A673 (cell line): ENCODE results near the gene MST1. TPM values are rescaled to one million over a fixed set of nuclear protein-coding genes. Genes with fewer than 3 reads are reported as not detected.
"Not testable (repeated sequence)": the region's sequence is repeated elsewhere in the genome, so short reads cannot be mapped to it uniquely, and the experiment has no call there.

Experiments
- BruUV-seq: library from RNA; stranded (reverse); fragments of 400-500 nt; replicated peaks from 2 replicates; lab custom pipeline; 2021; lab: Mats Ljungman, UMichigan
- CTCF ChIA-PET: fragments of 300-600 bp; sonication (Branson Sonifier 250); formaldehyde crosslinking; loops from one replicate; lab custom pipeline; 2022; ENCODE audit warnings: antibody characterized with exemption; lab: Charles Lee
- POLR2A ChIA-PET: fragments of 300-600 bp; sonication (Branson Sonifier 250); formaldehyde crosslinking; loops from one replicate; lab custom pipeline; 2022; ENCODE audit warnings: antibody characterized with exemption; ENCODE audit not compliant: low non-redundant PET; lab: Charles Lee
- DNase-seq: peaks from one replicate; pipeline ENCODE4 v3.0.0-alpha.2; 2015; ENCODE audit warnings: low spot score
- H3K27ac ChIP-seq: fragments of 200-600 bp; sonication (generic); 2 replicates; pipeline ENCODE4 v1.5.1; 2016; ENCODE audit warnings: mixed run types, low read depth, mild to moderate bottlenecking, mixed read lengths, antibody characterized with exemption, low read length; ENCODE audit not compliant: poor library complexity, severe bottlenecking
- H3K27me3 ChIP-seq: fragments of 200-600 bp; sonication (generic); replicated peaks from 2 replicates; pipeline ENCODE4 v1.6.1; 2017; ENCODE audit warnings: mixed run types, low read depth, mild to moderate bottlenecking, mixed read lengths, antibody characterized with exemption, low read length; ENCODE audit not compliant: insufficient read depth, poor library complexity
- H3K36me3 ChIP-seq: fragments of 200-600 bp; sonication (generic); 2 replicates; pipeline ENCODE4 v1.6.1; 2016; ENCODE audit warnings: mixed run types, mild to moderate bottlenecking, mixed read lengths, antibody characterized with exemption, low read length; ENCODE audit not compliant: insufficient read depth, poor library complexity, severe bottlenecking
- H3K4me1 ChIP-seq: fragments of 200-600 bp; sonication (generic); 2 replicates; pipeline ENCODE4 v1.6.1; 2017; ENCODE audit warnings: mixed run types, mild to moderate bottlenecking, mixed read lengths, antibody characterized with exemption, low read length; ENCODE audit not compliant: insufficient read depth, poor library complexity, severe bottlenecking
- H3K4me3 ChIP-seq: fragments of 200-600 bp; sonication (generic); 2 replicates; pipeline ENCODE4 v1.5.1; 2016; ENCODE audit warnings: low read depth, mixed run types, mild to moderate bottlenecking, mixed read lengths, low read length; ENCODE audit not compliant: poor library complexity, severe bottlenecking
- H3K9me3 ChIP-seq: fragments of 200-600 bp; sonication (generic); 2 replicates; pipeline ENCODE4 v1.6.1; 2016; ENCODE audit warnings: mixed run types, low read depth, mild to moderate bottlenecking, mixed read lengths, antibody characterized with exemption, low read length; ENCODE audit not compliant: poor library complexity, severe bottlenecking
- CTCF ChIP-seq: fragments of 300-800, 200-600 bp; sonication (generic); conservative IDR thresholded peaks from 2 replicates; pipeline ENCODE4 v1.5.1; 2017; ENCODE audit warnings: low read depth, mild to moderate bottlenecking, antibody characterized with exemption, low read length, moderate library complexity, mixed read lengths
- EZH2 ChIP-seq: fragments of 200-600 bp; sonication (generic); IDR thresholded peaks from 2 replicates; pipeline ENCODE4 v1.6.1; 2017; ENCODE audit warnings: borderline replicate concordance, low read depth, mild to moderate bottlenecking, mixed read lengths, antibody characterized with exemption, low read length; ENCODE audit not compliant: poor library complexity, severe bottlenecking
- intact Hi-C: fragments of 100-400 bp; cut with micrococcal nuclease; formaldehyde crosslinking; loops from one replicate; pipeline ENCODE4 v1.10.0; 2022; ENCODE audit not compliant: unreplicated experiment
- total RNA-seq: library from RNA; stranded (reverse); gene quantifications from 2 replicates; pipeline ENCODE4 v1.2.3, GENCODE V29; 2021

Gene MST1
- total RNA-seq, 1 experiment from 2014 or later = 3.7 TPM

GRCh38 chr3:49684453-49684852 lies 4.8 kb downstream of the MST1 start:
- BruUV-seq, H3K4me1 ChIP-seq, H3K4me3 ChIP-seq, H3K9me3 ChIP-seq, DNase-seq, POLR2A ChIA-PET, H3K27ac ChIP-seq, CTCF ChIA-PET, H3K27me3 ChIP-seq, H3K36me3 ChIP-seq, intact Hi-C loops: not testable (repeated sequence)

DNA sequence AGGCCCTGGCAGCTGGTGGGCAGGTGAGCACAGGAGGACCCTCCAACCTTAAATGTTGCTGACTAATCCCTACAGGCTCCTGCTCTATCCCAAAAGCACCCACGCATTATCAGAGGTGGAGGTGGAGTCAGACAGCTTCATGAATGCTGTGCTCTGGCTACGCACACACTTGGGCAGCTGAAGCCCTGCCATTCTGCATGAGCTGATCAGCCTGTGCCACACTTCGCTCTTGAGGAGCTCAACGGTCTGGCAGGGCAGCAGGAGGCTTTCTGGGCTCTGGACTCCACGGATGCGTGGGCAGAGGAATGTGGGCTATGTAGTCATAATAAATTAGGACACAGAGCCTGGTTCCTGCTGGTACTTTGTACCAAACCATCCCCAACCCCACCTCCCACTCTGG lies 6.1 kb downstream of the MST1 start:
- no peaks in the 10 kb centered on the region for H3K27me3 ChIP-seq
- H3K27ac ChIP-seq = no peak overlapping the region
- H3K4me3 ChIP-seq = no peak overlapping the region
- intact Hi-C loops = no loop called here
- no peak for DNase-seq
- TSS peak; percentile 25 for BruUV-seq
- no peaks in the 10 kb centered on the region for H3K9me3 ChIP-seq
- ChIA-PET CTCF (no interaction called here), POLR2A (no interaction called here)
- H3K36me3 ChIP-seq = no peaks in the 10 kb centered on the region
- TF ChIP-seq CTCF (no peak), EZH2 (no peak)
- no peaks in the 10 kb centered on the region for H3K4me1 ChIP-seq

- CTCF ChIA-PET = no interaction called here
- no TSS peak for BruUV-seq
These were observed 7.7 kb downstream of the MST1 start for GRCh38 chr3:49681543-49681942.

More at GRCh38 chr3:49681543-49681942, 7.7 kb downstream of the MST1 start:
- TF ChIP-seq CTCF (no peak), EZH2 (no peak)
- no peak overlapping the region for H3K4me3 ChIP-seq
- no peaks in the 10 kb centered on the region for H3K9me3 ChIP-seq
- intact Hi-C loops = no loop called here
- no peaks in the 10 kb centered on the region for H3K27me3 ChIP-seq
- H3K36me3 ChIP-seq = no peaks in the 10 kb centered on the region
- no peak overlapping the region for H3K27ac ChIP-seq
- POLR2A ChIA-PET = no interaction called here
- no peaks in the 10 kb centered on the region for H3K4me1 ChIP-seq
- no peak for DNase-seq
